Thyroid gland (tissue), 4 donors: Measurements from ENCODE around the gene TEX10. TPM values are rescaled to one million over a fixed set of nuclear protein-coding genes. Genes with fewer than 3 reads are reported as not detected.
A peak's percentile ranks its signal among the peaks of the same experiment; 100 is the strongest.

Experiments
- DNase-seq, 2 donors: peaks; one replicate each; pipeline ENCODE4 v3.0.0-alpha.2; 2019
- H3K27ac ChIP-seq, 3 donors: fragments of 200-600 bp; sonication (generic); 1 replicate in 2 of 3; 2 replicates in 1 of 3; pipeline ENCODE4 v1.5.1; 2016 to 2019; ENCODE audit warnings: mild to moderate bottlenecking in 1 of 3, moderate library complexity in 1 of 3
- H3K27me3 ChIP-seq: fragments of 200-600 bp; sonication (generic); one replicate; pipeline ENCODE4 v1.5.1; 2019
- H3K36me3 ChIP-seq, 2 donors: fragments of 200-600 bp; sonication (generic); one replicate each; pipeline ENCODE4 v1.5.1; 2016 to 2019
- H3K4me1 ChIP-seq, 2 donors: fragments of 200-600 bp; sonication (generic); one replicate each; pipeline ENCODE4 v1.5.1; 2017 to 2019
- H3K4me3 ChIP-seq, 3 donors: fragments of 200-600 bp; sonication (generic); replicated peaks in 1 of 3; 1 replicate in 2 of 3; 2 replicates in 1 of 3; pipeline ENCODE4 v1.5.1; 2016; ENCODE audit warnings: mild to moderate bottlenecking in 1 of 3
- H3K9me3 ChIP-seq: fragments of 200-600 bp; sonication (generic); one replicate; pipeline ENCODE4 v1.5.1; 2017
- CTCF ChIP-seq, 6 experiments: fragments of 200-600 bp in 3 of 6; fragments of 450-650 bp in 3 of 6; sonication (generic) in 3 of 6; IDR thresholded peaks; one replicate each; pipeline ENCODE4 v1.5.1; 2016 to 2019; ENCODE audit warnings: antibody characterized with exemption in 6 of 6, mild to moderate bottlenecking in 2 of 6, inconsistent platforms in 1 of 6, moderate library complexity in 1 of 6
- POLR2A ChIP-seq, 2 donors: fragments of 450-650 bp; IDR thresholded peaks; one replicate each; pipeline ENCODE4 v1.6.1; 2017; ENCODE audit warnings: antibody characterized with exemption in 2 of 2, mild to moderate bottlenecking in 2 of 2, moderate library complexity in 1 of 2
- WGBS, 2 donors: methylation state at CpG; one replicate each; pipeline ENCODE4 v1.1.5; 2017; 5-methylcytosine and 5-hydroxymethylcytosine counted together
- intact Hi-C: fragments of 100-400 bp; cut with DNase I; formaldehyde crosslinking; loops from one replicate; pipeline ENCODE4 v1.15.1; 2023
- total RNA-seq, 4 donors: library from RNA; depleted of rRNA; stranded (reverse); fragments of >200 nt; gene quantifications; one replicate each; pipeline ENCODE4 v1.2.3, GENCODE V29; 2016

Gene TEX10
- 10 to 100 TPM; 18.8 to 25.1 (median 23.4) TPM for total RNA-seq

GRCh38 chr9:100352727-100353505, at the start of gene TEX10:
Gene TEX10 (minus strand): TSS chr9:100352942. CDS start chr9:100349363, 3,579 bp downstream.
- peak in 1 of 2 donors; percentile 78 for TF ChIP-seq POLR2A (IDR thresholded peaks at IDR 0.05)
- TF ChIP-seq CTCF (IDR thresholded peaks at IDR 0.05): no peak
- no peaks in the 10 kb centered on the region for H3K36me3 ChIP-seq
- intact Hi-C loops: no loop called here
- DNase-seq: peak; percentile 84 to 87
- peak within 1 kb of the TSS; percentile 82 to 96 (median 95) for H3K4me3 ChIP-seq
- peak within 1 kb of the TSS; percentile 52 to 74 (median 55) for H3K27ac ChIP-seq
- 0 to 1% methylated on average over 7 to 8 of the region's 53 CpGs for WGBS, 2 donors
- H3K27me3 ChIP-seq: no peaks in the 10 kb centered on the region
- H3K4me1 ChIP-seq: peaks cover 5 to 13% of the 10 kb centered on the region in 2 donors
- no peaks in the 10 kb centered on the region for H3K9me3 ChIP-seq

GRCh38 chr9:100401042-100401441, 48.3 kb upstream of the TEX10 start:
- Histone ChIP-seq H3K27ac (no peak overlapping the region), H3K36me3 (no peaks in the 10 kb centered on the region), H3K27me3 (no peaks in the 10 kb centered on the region), H3K9me3 (no peaks in the 10 kb centered on the region), H3K4me3 (no peak overlapping the region), H3K4me1 (no peaks in the 10 kb centered on the region)
- intact Hi-C loops: no loop called here
- WGBS, 2 donors: 81 to 100% methylated on average over 1 of the region's 1 CpG
- DNase-seq: no peak
- no peak for TF ChIP-seq POLR2A (IDR thresholded peaks at IDR 0.05)
- no peak for TF ChIP-seq CTCF (IDR thresholded peaks at IDR 0.05)

GRCh38 chr9:100397529-100398266, 45.0 kb upstream of the TEX10 start:
- 90% methylated on average over 3 of the region's 3 CpGs for WGBS, 2 donors
- DNase-seq: no peak

GRCh38 chr9:100396769-100397168, 44.0 kb upstream of the TEX10 start:
- H3K27ac ChIP-seq: no peak overlapping the region
- intact Hi-C loops: no loop called here
- H3K4me1 ChIP-seq: no peaks in the 10 kb centered on the region
- no peaks in the 10 kb centered on the region for H3K27me3 ChIP-seq
- TF ChIP-seq CTCF (IDR thresholded peaks at IDR 0.05) (no peak), POLR2A (IDR thresholded peaks at IDR 0.05) (no peak)
- no peak overlapping the region for H3K4me3 ChIP-seq
- H3K9me3 ChIP-seq: no peaks in the 10 kb centered on the region
- H3K36me3 ChIP-seq: no peaks in the 10 kb centered on the region
- 96 to 98% methylated on average over 9 of the region's 9 CpGs for WGBS, 2 donors
- no peak for DNase-seq

More at GRCh38 chr9:100397529-100398266, 45.0 kb upstream of the TEX10 start:
- intact Hi-C loops: no loop called here
- no peaks in the 10 kb centered on the region for H3K4me1 ChIP-seq
- H3K4me3 ChIP-seq: no peak overlapping the region
- no peaks in the 10 kb centered on the region for H3K36me3 ChIP-seq
- no peak for TF ChIP-seq POLR2A (IDR thresholded peaks at IDR 0.05)
- TF ChIP-seq CTCF (IDR thresholded peaks at IDR 0.05): no peak
- no peaks in the 10 kb centered on the region for H3K9me3 ChIP-seq
- no peak overlapping the region for H3K27ac ChIP-seq
- H3K27me3 ChIP-seq: no peaks in the 10 kb centered on the region

- WGBS, 2 donors: 85 to 89% methylated on average over 2 of the region's 2 CpGs
- Histone ChIP-seq H3K9me3 (no peaks in the 10 kb centered on the region), H3K36me3 (no peaks in the 10 kb centered on the region), H3K4me3 (no peak overlapping the region), H3K27me3 (no peaks in the 10 kb centered on the region), H3K4me1 (no peaks in the 10 kb centered on the region), H3K27ac (no peak overlapping the region)
- DNase-seq: no peak
- TF ChIP-seq CTCF (IDR thresholded peaks at IDR 0.05): no peak
- TF ChIP-seq POLR2A (IDR thresholded peaks at IDR 0.05): no peak
- intact Hi-C loops: no loop called here
These were observed 42.1 kb upstream of the TEX10 start for GRCh38 chr9:100394816-100395215.
